Gastrocnemius medialis (tissue), 4 donors: ENCODE results near the gene KIR3DL3.

Experiments
- CTCF ChIP-seq, 5 experiments: fragments of 450-650 bp in 3 of 5; fragments of 200-600 bp in 2 of 5; sonication (generic) in 2 of 5; IDR thresholded peaks in 4 of 5; conservative IDR thresholded peaks in 1 of 5; 1 replicate in 4 of 5; 2 replicates in 1 of 5; pipeline ENCODE4 v1.5.1; 2016 to 2019; ENCODE audit warnings: antibody characterized with exemption in 5 of 5, mild to moderate bottlenecking in 3 of 5, moderate library complexity in 3 of 5
- POLR2A ChIP-seq, 2 donors: fragments of 450-650 bp; IDR thresholded peaks; one replicate each; pipeline ENCODE4 v1.6.1; 2017; ENCODE audit warnings: antibody characterized with exemption in 2 of 2, mild to moderate bottlenecking in 2 of 2, moderate library complexity in 2 of 2

DNA sequence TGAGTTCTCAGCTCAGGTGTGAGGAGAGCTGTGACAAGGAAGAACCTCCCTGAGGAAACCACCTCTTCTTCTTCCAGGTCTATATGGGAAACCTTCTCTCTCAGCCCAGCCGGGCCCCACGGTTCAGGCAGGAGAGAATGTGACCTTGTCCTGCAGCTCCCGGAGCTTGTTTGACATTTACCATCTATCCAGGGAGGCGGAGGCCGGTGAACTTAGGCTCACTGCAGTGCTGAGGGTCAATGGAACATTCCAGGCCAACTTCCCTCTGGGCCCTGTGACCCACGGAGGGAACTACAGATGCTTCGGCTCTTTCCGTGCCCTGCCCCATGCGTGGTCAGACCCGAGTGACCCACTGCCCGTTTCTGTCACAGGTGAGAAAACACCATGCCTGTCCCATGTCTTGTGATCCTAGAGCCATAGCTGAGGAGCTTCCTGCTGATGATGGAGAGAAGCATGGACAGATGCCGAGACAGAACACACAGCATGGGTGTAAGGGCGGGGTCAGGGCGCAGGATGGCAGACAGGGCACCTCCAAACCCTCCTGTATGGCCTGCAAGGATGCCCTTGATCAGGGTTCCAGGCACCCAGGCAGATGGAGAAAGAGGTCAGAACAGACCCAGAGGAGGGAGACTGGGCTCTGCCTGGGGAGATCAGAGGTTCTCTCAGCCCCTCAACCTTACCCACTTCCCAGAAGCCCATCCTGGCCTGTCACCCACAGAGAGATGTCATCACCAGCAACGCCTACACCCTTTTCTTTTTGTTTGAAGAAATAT lies 5.4 kb downstream of the KIR3DL3 start:
- no peak for TF ChIP-seq POLR2A (IDR thresholded peaks at IDR 0.05)
- TF ChIP-seq CTCF (IDR thresholded peaks at IDR 0.05 in 4 of 5, conservative IDR thresholded peaks at IDR 0.05 in 1 of 5), result no peak
